CD4-positive, alpha-beta T cell treated with Interleukin-12 subunit alpha and Interleukin-12 subunit beta, for 1 hour (primary cell): ENCODE data around the gene PLIN5.
A peak's percentile ranks its signal among the peaks of the same experiment; 100 is the strongest.
"Not testable (repeated sequence)": the region's sequence is repeated elsewhere in the genome, so short reads cannot be mapped to it uniquely, and the experiment has no call there.

Experiments
- DNase-seq: peaks from one replicate; pipeline ENCODE4 v3.0.0-alpha.2; 2020

The PLIN5 gene

GRCh38 chr19:4567584-4568071 lies 32.6 kb upstream of the PLIN5 start:
- DNase-seq: peak; percentile 60

- DNase-seq: no peak
Observed at GRCh38 chr19:4566402-4567051, 31.5 kb upstream of the PLIN5 start.

- DNase-seq: not testable (repeated sequence)
Observed at GRCh38 chr19:4563562-4563961, 28.5 kb upstream of the PLIN5 start.

- not testable (repeated sequence) for DNase-seq
Observed at GRCh38 chr19:4562085-4562484, 27.1 kb upstream of the PLIN5 start.

- no peak for DNase-seq
Observed at GRCh38 chr19:4559569-4559968, 24.5 kb upstream of the PLIN5 start, which contains the start of gene SEMA6B. TSS of gene SEMA6B (minus strand) at chr19:4559684. CDS start at chr19:4558457, 1,227 bp downstream.

GRCh38 chr19:4557971-4558941 lies 23.2 kb upstream of the PLIN5 start:
- DNase-seq: no peak

- DNase-seq: no peak
Observed at GRCh38 chr19:4557144-4557970, 22.3 kb upstream of the PLIN5 start.

DNA sequence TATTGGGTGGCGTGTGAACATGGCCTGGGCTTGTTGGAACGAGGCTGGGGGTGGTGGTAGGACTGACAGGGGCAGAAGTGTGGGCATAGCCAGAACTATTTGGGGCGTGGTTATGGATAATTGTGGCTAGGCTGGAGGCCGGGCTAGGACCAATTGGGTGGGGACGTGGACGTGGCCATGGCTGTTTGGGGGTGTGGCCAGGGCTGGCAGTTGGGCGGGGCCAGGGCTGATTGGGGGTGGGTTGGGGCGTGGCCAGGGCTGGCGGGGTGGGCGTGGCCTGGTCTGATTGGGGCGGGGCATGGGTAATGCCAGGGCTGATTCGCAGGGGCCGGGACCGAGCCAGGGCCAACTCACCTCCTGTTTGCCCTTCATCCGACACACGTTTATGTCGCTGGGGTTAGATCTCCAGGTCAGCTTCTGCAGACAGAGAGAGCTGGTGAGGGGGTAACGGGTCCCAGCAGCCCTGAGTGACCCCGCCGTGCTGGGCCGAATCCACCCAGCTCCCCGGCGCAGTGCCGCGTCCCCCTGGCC lies 21.6 kb upstream of the PLIN5 start:
- DNase-seq: no peak

DNA sequence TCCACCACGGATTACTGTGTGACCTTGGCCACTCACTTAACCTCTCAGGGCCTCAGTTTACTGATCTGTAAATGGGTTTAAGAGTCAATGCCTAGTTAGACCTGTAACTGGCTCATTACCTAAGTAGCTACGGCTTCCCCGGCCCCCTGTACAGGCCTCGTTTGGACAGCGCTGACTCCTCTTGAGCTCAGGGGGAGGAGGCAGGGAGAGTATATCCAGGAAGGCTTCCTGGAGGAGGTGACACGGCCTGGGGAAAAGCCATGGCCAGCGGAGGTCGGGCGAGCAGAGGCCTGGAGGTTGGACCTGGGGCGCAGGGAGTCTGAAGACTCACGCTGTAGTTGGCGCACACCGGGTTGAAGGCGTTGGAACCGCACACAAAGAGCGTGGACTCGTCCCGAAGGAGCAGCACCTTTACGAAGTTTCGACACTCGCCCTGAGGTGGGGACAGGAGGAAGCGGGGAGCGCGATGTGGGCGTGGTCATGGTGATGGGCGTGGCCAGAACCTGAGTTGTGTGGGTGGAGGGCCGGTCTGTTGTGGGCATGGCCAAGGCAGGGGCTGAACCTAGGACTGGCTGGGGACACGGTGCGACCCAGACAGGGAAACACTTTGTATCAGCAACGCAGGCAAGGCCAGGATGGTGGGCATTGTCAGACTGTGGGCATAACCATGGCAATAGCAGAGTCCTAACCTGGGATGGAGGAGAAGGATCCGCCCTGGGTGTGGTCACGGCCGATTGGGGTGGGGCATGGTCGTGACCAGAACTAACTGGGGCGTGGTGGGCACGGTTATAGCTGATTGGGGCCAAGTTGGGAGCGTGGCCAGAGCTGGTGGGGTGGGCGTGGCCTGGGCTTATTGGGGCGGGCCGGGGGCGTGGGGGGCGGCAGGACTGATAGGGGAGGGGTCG lies 20.9 kb upstream of the PLIN5 start:
- DNase-seq: no peak

- DNase-seq: no peak
Observed at GRCh38 chr19:4554717-4555116, 19.7 kb upstream of the PLIN5 start.

DNA sequence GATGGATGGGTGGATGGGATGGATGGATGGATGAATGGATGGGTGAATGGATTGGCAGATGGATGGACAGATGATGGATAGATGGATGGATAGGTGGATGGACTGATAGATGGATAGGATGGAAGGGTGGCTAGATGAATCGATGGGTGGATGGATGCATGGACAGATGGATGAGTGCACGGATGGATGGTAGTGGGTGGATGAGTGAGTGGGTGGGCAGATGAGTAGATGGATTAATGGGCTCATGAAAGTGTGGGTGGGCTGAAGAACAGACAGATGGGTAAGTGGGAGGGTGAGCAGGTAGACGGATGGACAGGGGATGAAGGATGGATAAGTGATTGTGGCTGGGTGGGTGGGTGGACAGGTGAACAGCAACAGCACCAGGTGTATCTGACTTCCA lies 18.8 kb upstream of the PLIN5 start:
- no peak for DNase-seq

DNA sequence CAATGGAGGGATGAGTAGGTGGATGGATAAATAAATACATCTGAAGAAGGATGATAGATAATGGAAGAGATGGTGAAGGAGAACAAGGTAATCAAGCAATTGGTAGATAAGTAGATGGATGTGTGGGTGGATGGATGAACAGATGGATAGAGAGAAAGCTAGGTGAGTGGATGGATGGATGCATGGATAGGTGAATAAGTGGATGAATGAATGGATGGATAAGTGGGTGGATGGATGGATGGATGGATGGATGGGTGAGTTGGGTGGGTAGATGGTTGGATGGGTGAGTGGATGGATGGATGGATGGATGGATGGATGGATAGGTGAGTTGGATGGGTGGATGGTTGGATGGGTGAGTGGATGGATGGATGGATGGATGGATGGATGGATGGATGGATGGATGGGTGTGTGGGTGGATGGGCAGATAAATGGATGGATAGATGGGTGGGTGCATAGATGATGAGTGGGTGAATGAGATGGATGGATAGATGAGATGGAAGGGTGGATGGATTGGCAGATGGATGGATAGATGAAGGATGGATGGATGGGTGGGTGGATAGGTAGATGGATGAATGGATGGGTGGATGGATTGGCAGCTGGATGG lies 18.2 kb upstream of the PLIN5 start:
- no peak for DNase-seq

GRCh38 chr19:4552525-4552819 lies 17.4 kb upstream of the PLIN5 start:
- DNase-seq: no peak

GRCh38 chr19:4550479-4551050 lies 15.5 kb upstream of the PLIN5 start:
- DNase-seq: no peak

DNA sequence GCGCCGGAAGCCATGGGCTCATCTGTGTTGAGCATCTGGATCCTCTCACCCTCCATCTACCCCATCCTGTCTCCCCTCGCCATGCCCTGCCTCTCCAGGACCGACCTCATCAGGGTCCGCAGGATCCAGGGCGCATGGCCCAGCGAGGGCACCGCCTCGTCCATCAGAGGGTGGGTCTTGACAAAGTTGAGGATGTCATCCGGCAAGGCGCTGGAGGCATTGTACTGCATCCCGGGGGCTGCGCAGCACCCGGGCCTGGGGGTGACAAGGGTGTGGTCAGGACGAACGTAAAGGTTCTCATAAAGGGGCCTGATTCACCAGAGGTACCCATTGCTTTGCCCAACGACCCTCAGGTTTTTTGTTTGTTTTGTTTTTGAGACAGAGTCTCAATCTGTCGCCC lies 15.0 kb upstream of the PLIN5 start:
- DNase-seq: no peak

DNA sequence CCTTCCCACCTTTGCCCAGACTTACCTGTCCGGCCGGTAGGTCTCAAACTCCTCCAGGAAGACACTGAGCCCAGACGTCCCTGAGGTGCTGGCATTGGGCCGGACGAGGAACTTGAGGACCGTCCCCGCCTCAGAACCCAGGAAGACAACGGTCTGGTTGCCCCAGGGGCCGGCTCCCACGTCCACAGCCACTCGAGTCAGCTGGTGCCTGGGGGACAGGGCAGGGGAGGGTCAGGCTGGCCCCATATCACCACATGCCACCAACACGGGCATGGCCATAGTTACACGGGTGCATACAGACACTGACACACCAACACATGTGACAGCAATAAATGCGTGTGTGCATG lies 13.2 kb upstream of the PLIN5 start:
- no peak for DNase-seq

DNA sequence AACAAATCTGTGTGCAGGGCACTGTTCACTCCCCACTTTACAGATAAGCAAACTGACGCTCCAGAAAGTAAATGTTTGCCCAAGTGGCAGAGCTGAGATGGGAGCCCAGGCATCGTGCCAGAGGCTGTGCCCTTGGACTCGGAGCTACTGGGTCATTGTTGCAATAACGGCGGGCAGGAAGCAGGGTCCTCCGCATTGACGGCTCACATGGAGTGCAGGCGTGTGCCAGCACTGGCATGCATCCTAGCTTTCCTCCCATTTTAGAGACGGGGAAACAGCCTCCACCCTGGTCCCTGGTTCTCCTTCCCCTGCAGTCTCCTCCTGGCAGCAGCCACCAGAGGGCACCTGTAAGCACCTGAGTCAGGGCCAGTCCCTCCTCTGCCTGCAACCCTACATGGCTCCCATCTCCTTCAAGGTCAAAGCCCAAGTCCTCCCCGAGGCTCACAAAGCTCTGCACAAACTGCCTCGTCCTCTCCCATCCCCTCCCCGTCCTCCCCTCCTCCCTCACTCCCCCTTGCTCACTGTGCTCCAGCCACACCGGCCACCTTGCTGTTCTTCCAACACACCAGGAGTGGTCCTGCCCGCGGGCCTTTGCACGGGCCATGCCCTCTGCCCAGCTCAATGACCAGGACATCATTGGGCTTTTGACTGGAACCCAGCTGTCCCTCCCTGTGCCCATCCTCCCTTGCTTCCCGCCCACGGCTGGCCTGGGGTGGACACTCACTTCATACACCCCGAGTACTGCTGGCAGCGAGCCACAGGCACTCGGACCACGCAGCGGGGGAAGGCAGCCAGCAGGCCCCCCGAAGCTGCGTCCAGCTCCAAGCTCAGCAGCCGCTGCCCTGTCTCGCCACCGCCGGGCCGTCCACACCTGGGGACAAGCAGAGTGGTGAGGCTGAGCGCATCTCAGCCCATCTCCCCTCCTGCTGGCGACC lies 12.5 kb upstream of the PLIN5 start:
- no peak for DNase-seq

- no peak for DNase-seq
Observed at GRCh38 chr19:4543842-4544647, 9.0 kb upstream of the PLIN5 start.
